Measurements from ENCODE around the gene IL17REL. TPM values are rescaled to one million over a fixed set of nuclear protein-coding genes. Genes with fewer than 3 reads are reported as not detected.

IL17REL gene
- total RNA-seq, 6 donors from 2014 or later, result 0.06 TPM; not detected in 5

GRCh38 chr22:49961005-49961600 lies 51.5 kb downstream of the IL17REL start:
- no CpG with 5 or more reads among the region's 84 CpGs for WGBS, 2 donors
- peak overlapping the region; percentile 95 to 98 (median 96) for H3K27ac ChIP-seq
- TF ChIP-seq CTCF (IDR thresholded peaks at IDR 0.05), result no peak
- TF ChIP-seq POLR2A (IDR thresholded peaks at IDR 0.05), result no peak
- no peak for TF ChIP-seq POLR2AphosphoS5 (IDR thresholded peaks at IDR 0.05)
- no peak for TF ChIP-seq EP300 (IDR thresholded peaks at IDR 0.05)
- peak; percentile 42 to 93 for DNase-seq
- peaks cover 62 to 72% (median 65%) of the 10 kb centered on the region in 4 donors for H3K4me1 ChIP-seq
- no peak for ATAC-seq (ENCODE audit: low FRiP score in 2 of 2)
- no peaks in the 10 kb centered on the region for H3K9me3 ChIP-seq
- H3K27me3 ChIP-seq, result no peaks in the 10 kb centered on the region
- H3K4me3 ChIP-seq, result peak overlapping the region; percentile 88 to 98 (median 94)
- H3K36me3 ChIP-seq, result peaks cover 17 to 44% (median 36%) of the 10 kb centered on the region in 4 donors

GRCh38 chr22:49960159-49961004 lies 52.2 kb downstream of the IL17REL start, which contains the start of gene PIM3:
Gene PIM3 (plus strand): TSS chr22:49960772. CDS start chr22:49960948, 176 bp downstream.
- Histone ChIP-seq H3K9me3 (no peaks in the 10 kb centered on the region), H3K27me3 (no peaks in the 10 kb centered on the region), H3K27ac (peak within 1 kb of the TSS; percentile 95 to 98 (median 96)), H3K4me1 (peaks cover 62 to 72% (median 65%) of the 10 kb centered on the region in 4 donors), H3K4me3 (peak within 1 kb of the TSS; percentile 88 to 98 (median 94)), H3K36me3 (peaks cover 17 to 40% (median 36%) of the 10 kb centered on the region in 4 donors)
- ATAC-seq (ENCODE audit: low FRiP score in 2 of 2) (peak; percentile 89 to 93), DNase-seq (peak; percentile 95 to 98)
- 0% methylated on average over 15 to 17 of the region's 137 CpGs for WGBS, 2 donors
- TF ChIP-seq EP300 (IDR thresholded peaks at IDR 0.05), result peak in 1 of 4 donors; percentile 19
- peak in 3 of 6 experiments; percentile 29 to 39 (median 36) for TF ChIP-seq CTCF (IDR thresholded peaks at IDR 0.05)
- peak; percentile 94 to 97 for TF ChIP-seq POLR2AphosphoS5 (IDR thresholded peaks at IDR 0.05)
- TF ChIP-seq POLR2A (IDR thresholded peaks at IDR 0.05), result peak; percentile 67 to 97 (median 82)

- 19 to 33% methylated on average over 2 to 4 of the region's 21 CpGs for WGBS, 2 donors
- H3K27me3 ChIP-seq, result no peaks in the 10 kb centered on the region
- H3K9me3 ChIP-seq, result no peaks in the 10 kb centered on the region
- peak overlapping the region; percentile 95 to 98 (median 96) for H3K27ac ChIP-seq
- DNase-seq (peak in 1 of 2 donors; percentile 68), ATAC-seq (ENCODE audit: low FRiP score in 2 of 2) (peak; percentile 11 to 21)
- H3K36me3 ChIP-seq, result peaks cover 17 to 33% (median 31%) of the 10 kb centered on the region in 4 donors
- peaks cover 62 to 72% (median 65%) of the 10 kb centered on the region in 4 donors for H3K4me1 ChIP-seq
- TF ChIP-seq CTCF (IDR thresholded peaks at IDR 0.05) (peak in 2 of 6 experiments; percentile 56 to 58), POLR2A (IDR thresholded peaks at IDR 0.05) (no peak)
- H3K4me3 ChIP-seq, result peak overlapping the region; percentile 79 to 98 (median 93)
These were observed 52.8 kb downstream of the IL17REL start for GRCh38 chr22:49959782-49960158.

GRCh38 chr22:49958931-49959781 lies 53.4 kb downstream of the IL17REL start:
- ATAC-seq (ENCODE audit: low FRiP score in 2 of 2) (no peak), DNase-seq (peak; percentile 34 to 81)
- H3K27me3 ChIP-seq, result no peaks in the 10 kb centered on the region
- H3K4me1 ChIP-seq, result peaks cover 62 to 72% (median 65%) of the 10 kb centered on the region in 4 donors
- H3K36me3 ChIP-seq, result peaks cover 16 to 27% (median 25%) of the 10 kb centered on the region in 4 donors
- TF ChIP-seq EP300 (IDR thresholded peaks at IDR 0.05) (no peak), CTCF (IDR thresholded peaks at IDR 0.05) (no peak), POLR2A (IDR thresholded peaks at IDR 0.05) (no peak), POLR2AphosphoS5 (IDR thresholded peaks at IDR 0.05) (no peak)
- peak overlapping the region; percentile 95 to 98 (median 96) for H3K27ac ChIP-seq
- 52 to 56% methylated on average over 17 to 29 of the region's 29 CpGs for WGBS, 2 donors
- no peaks in the 10 kb centered on the region for H3K9me3 ChIP-seq
- peak overlapping the region; percentile 79 to 98 (median 93) for H3K4me3 ChIP-seq
